Fibroblast of lung (primary cell): ENCODE measurements around the gene LAMP5. TPM values are rescaled to one million over a fixed set of nuclear protein-coding genes. Genes with fewer than 3 reads are reported as not detected.

Experiments used
- DNase-seq, 2 donors: peaks; one replicate each; pipeline versions ENCODE4 v3.0.0 to v3.0.0-alpha.2; 2010; ENCODE audit warnings: low read depth in 2 of 2
- H2AFZ ChIP-seq: 2 replicates; pipeline ENCODE4 v1.5.1; 2012; ENCODE audit warnings: low read length, control low read depth, inconsistent platforms
- H3K27ac ChIP-seq: 2 replicates; pipeline ENCODE4 v1.5.1; 2011; ENCODE audit warnings: low read length, control low read depth; ENCODE audit not compliant: insufficient read depth
- H3K27me3 ChIP-seq: 2 replicates; pipeline ENCODE4 v1.5.1; 2011; ENCODE audit warnings: mild to moderate bottlenecking, low read length; ENCODE audit not compliant: control insufficient read depth, insufficient read depth
- H3K36me3 ChIP-seq: 2 replicates; pipeline ENCODE4 v1.5.1; 2011; ENCODE audit warnings: low read length; ENCODE audit not compliant: control insufficient read depth, insufficient read depth
- H3K4me1 ChIP-seq: 2 replicates; pipeline ENCODE4 v1.5.1; 2011; ENCODE audit warnings: low read length; ENCODE audit not compliant: control insufficient read depth, insufficient read depth; ENCODE audit errors: extremely low read depth
- H3K4me2 ChIP-seq: 2 replicates; pipeline ENCODE4 v1.5.1; 2011; ENCODE audit warnings: low read length, control low read depth; ENCODE audit not compliant: insufficient read depth; ENCODE audit errors: extremely low read depth
- H3K4me3 ChIP-seq, 4 experiments: fragments of 200-600 bp in 1 of 4; sonication (generic) in 1 of 4; replicated peaks in 1 of 4; 2 replicates each; pipeline ENCODE4 v1.5.1; 2011 to 2016; ENCODE audit warnings: low read length in 4 of 4, low read depth in 3 of 4, mild to moderate bottlenecking in 3 of 4, control low read depth in 2 of 4, inconsistent platforms in 1 of 4, mixed read lengths in 1 of 4; ENCODE audit not compliant: insufficient read depth in 1 of 4; ENCODE audit errors: control extremely low read depth in 1 of 4
- H3K79me2 ChIP-seq: 2 replicates; pipeline ENCODE4 v1.5.1; 2012; ENCODE audit warnings: mild to moderate bottlenecking, low read length, inconsistent platforms; ENCODE audit not compliant: control insufficient read depth, insufficient read depth
- H3K9ac ChIP-seq: 2 replicates; pipeline ENCODE4 v1.5.1; 2011; ENCODE audit warnings: mild to moderate bottlenecking, low read length, control low read depth; ENCODE audit not compliant: insufficient read depth
- H3K9me3 ChIP-seq: 2 replicates; pipeline ENCODE4 v1.5.1; 2012; ENCODE audit warnings: low read depth, low read length; ENCODE audit not compliant: control insufficient read depth, insufficient read depth
- H4K20me1 ChIP-seq: 2 replicates; pipeline ENCODE4 v1.5.1; 2011; ENCODE audit warnings: low read length; ENCODE audit not compliant: control insufficient read depth, insufficient read depth; ENCODE audit errors: extremely low read depth
- CTCF ChIP-seq, 2 donors: IDR thresholded peaks in 1 of 2; conservative IDR thresholded peaks in 1 of 2; 1 replicate in 1 of 2; 2 replicates in 1 of 2; pipeline ENCODE4 v1.5.1; 2011 to 2012; ENCODE audit warnings: low read length in 2 of 2, control low read depth in 1 of 2, inconsistent platforms in 1 of 2, low read depth in 1 of 2, mild to moderate bottlenecking in 1 of 2
- EZH2 ChIP-seq: IDR thresholded peaks from 2 replicates; pipeline ENCODE4 v1.5.1; 2012; ENCODE audit warnings: low read length, control low read depth, mild to moderate bottlenecking; ENCODE audit errors: missing control alignments
- polyA plus RNA-seq, 2 donors: library from polyadenylated mRNA; depleted of rRNA in 1 of 2; stranded (reverse) in 1 of 2; unstranded in 1 of 2; fragments of >200 nt; gene quantifications; 2 replicates each; pipeline ENCODE4 v1.2.1, GENCODE V29; 2011 to 2012; ENCODE audit warnings: missing spikeins in 1 of 2
- total RNA-seq: library from RNA; depleted of rRNA; stranded (reverse); fragments of >200 nt; gene quantifications from 2 replicates; pipeline ENCODE4 v1.2.1, GENCODE V29; 2014

Gene LAMP5
- total and polyA plus RNA-seq, 2 donors (not counting 1 experiment from before 2014, with no cell fraction given): 0.92 to 2.1 TPM

- DNase-seq: no peak
- Histone ChIP-seq H3K9me3 (no peaks in the 10 kb centered on the region), H3K9ac (no peak overlapping the region), H3K36me3 (no peaks in the 10 kb centered on the region), H3K4me2 (no peak overlapping the region), H4K20me1 (no peaks in the 10 kb centered on the region), H3K79me2 (no peaks in the 10 kb centered on the region), H2AFZ (no peak overlapping the region), H3K4me3 (no peak overlapping the region), H3K27me3 (peaks cover 11% of the 10 kb centered on the region), H3K27ac (no peak overlapping the region), H3K4me1 (no peaks in the 10 kb centered on the region)
- TF ChIP-seq CTCF (conservative IDR thresholded peaks at IDR 0.05 in 1 of 2, IDR thresholded peaks at IDR 0.05 in 1 of 2; ENCODE audit: low read depth in 1 of 2, low read length in 2 of 2) (no peak), EZH2 (no peak)
Measured at GRCh38 chr20:9572670-9573069, 58.3 kb downstream of the LAMP5 start.

GRCh38 chr20:9573335-9574151, 59.2 kb downstream of the LAMP5 start:
- no peak overlapping the region for H3K27ac ChIP-seq
- no peak overlapping the region for H3K4me2 ChIP-seq
- H3K9ac ChIP-seq: no peak overlapping the region
- no peak for TF ChIP-seq EZH2
- no peak for DNase-seq
- no peaks in the 10 kb centered on the region for H3K79me2 ChIP-seq
- H3K4me3 ChIP-seq: no peak overlapping the region
- no peaks in the 10 kb centered on the region for H4K20me1 ChIP-seq
- no peaks in the 10 kb centered on the region for H3K9me3 ChIP-seq
- H3K36me3 ChIP-seq: no peaks in the 10 kb centered on the region
- no peaks in the 10 kb centered on the region for H3K4me1 ChIP-seq
- no peak overlapping the region for H2AFZ ChIP-seq
- H3K27me3 ChIP-seq: peaks cover 11% of the 10 kb centered on the region

- no peak for DNase-seq
- H3K36me3 ChIP-seq: no peaks in the 10 kb centered on the region
- H2AFZ ChIP-seq: no peak overlapping the region
- no peak overlapping the region for H3K4me2 ChIP-seq
- no peak overlapping the region for H3K27ac ChIP-seq
- no peak for TF ChIP-seq CTCF (conservative IDR thresholded peaks at IDR 0.05 in 1 of 2, IDR thresholded peaks at IDR 0.05 in 1 of 2; ENCODE audit: low read depth in 1 of 2, low read length in 2 of 2)
- TF ChIP-seq EZH2: no peak
- H4K20me1 ChIP-seq: no peaks in the 10 kb centered on the region
- H3K9ac ChIP-seq: no peak overlapping the region
- H3K9me3 ChIP-seq: no peaks in the 10 kb centered on the region
- no peaks in the 10 kb centered on the region for H3K4me1 ChIP-seq
- no peak overlapping the region for H3K4me3 ChIP-seq
- peaks cover 11% of the 10 kb centered on the region for H3K27me3 ChIP-seq
- no peaks in the 10 kb centered on the region for H3K79me2 ChIP-seq
Measured at GRCh38 chr20:9574181-9574580, 59.8 kb downstream of the LAMP5 start.
